CD4-positive, alpha-beta T cell treated with Interleukin-10 for 1 hour (primary cell): ENCODE data around the gene XG.
"Not testable (repeated sequence)": the region's sequence is repeated elsewhere in the genome, so short reads cannot be mapped to it uniquely, and the experiment has no call there.

Experiments
- DNase-seq: peaks from one replicate; pipeline ENCODE4 v3.0.0-alpha.2; 2020

Gene XG

GRCh38 chrX:2781698-2782097 lies 29.9 kb downstream of the XG start:
- no peak for DNase-seq

- DNase-seq = no peak
Measured at GRCh38 chrX:2782171-2782570, 30.3 kb downstream of the XG start.

GRCh38 chrX:2782778-2783177 lies 30.9 kb downstream of the XG start:
- no peak for DNase-seq

DNA sequence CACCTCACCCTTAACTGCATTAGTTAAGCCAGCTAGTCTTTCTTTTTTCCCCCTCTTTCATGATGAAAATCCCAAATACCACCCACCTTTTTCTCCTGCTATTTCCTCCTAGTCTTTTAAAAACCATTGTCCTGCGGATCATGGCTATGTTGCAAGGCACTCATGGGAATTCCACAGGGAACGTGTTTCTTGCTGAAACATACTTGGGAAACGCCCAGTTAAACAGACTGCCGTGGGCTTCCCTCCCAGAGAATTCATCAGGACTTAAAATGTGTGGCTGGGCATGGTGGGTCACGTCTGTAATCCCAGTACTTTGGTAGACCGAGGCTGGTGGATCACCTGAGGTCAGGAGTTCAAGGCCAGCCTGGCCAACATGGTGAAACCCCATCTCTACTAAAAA lies 32.2 kb downstream of the XG start:
- DNase-seq = no peak

- DNase-seq = no peak
Measured at GRCh38 chrX:2785538-2785937, 33.7 kb downstream of the XG start.

- no peak for DNase-seq
Measured at GRCh38 chrX:2788980-2789379, 37.1 kb downstream of the XG start.

DNA sequence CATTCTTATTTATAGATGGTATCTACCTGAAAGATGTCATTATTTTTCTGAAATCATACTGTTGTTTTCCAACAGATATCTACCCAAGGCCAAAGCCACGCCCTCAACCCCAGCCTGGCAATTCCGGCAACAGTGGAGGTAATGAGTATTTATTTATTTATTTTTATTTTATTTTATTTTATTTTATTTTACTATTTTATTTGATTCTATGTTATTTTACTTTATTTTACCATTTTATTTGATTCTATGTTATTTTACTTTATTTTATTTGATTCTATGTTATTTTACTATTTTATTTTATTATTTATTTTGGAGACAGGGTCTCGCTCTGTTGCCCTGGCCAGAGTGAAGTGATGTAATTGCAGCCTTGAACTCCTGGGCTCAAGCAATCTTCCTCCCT lies 37.7 kb downstream of the XG start:
- DNase-seq = no peak

- DNase-seq = no peak
Measured at GRCh38 chrX:2793752-2794151, 41.9 kb downstream of the XG start.

DNA sequence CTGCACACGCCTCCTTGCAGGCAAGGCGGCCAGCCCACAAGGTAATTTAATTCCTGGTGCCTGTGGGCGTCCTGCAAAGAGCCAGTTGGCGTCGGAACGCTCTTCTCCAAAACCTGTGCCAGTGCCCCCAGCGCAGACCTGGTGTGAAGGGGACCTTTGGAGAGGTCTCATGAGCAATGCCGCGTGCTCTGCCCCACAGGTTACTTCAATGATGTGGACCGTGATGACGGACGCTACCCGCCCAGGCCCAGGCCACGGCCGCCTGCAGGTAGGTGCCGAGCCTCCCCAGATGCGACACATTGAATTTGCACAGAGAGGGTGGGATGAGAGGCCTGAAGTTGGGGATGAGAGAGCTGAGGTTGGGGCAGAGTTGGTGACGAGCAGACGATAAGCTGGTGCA lies 42.5 kb downstream of the XG start:
- no peak for DNase-seq

DNA sequence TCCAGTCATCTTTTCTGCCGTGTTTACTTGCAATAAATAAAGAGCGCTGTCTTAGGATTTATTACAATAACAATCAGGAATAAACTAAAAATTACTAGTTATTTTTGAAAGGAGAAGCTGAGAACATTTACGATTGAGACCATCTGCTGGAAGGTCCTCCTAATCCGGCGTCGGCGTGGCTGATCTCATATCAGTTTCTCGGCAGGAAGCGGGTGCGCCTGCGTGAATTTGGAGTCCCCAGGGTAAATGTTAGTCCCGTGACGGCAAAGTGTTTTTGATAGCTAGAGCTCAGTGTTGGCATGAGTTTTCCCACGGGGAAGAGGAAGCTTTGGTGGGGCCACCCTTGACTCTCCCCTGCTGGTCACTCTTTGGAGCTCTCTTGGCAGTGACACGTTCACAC lies 45.0 kb downstream of the XG start:
- not testable (repeated sequence) for DNase-seq

- no peak for DNase-seq
Measured at GRCh38 chrX:2799369-2799768, 47.5 kb downstream of the XG start.

- not testable (repeated sequence) for DNase-seq
Measured at GRCh38 chrX:2799980-2800379, 48.1 kb downstream of the XG start.

DNA sequence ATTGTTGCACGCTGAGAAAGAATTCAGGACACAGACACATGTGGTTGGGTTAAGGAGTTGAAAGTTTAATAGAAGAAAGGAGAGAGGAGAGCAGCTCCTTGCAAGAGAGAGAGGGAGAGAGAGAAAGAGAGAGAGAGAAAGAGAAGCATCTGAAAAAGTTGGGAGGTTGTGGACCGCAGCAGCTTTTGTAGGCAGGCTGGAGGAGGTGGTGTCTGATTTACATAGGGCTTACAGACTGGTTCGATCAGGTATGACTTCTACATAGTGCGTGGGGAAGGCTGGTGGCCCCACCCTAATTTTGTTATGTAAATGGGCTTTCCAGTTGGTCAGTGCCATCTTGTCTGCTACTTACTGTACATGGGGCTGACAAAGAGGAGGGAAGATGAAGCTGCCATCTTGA lies 49.4 kb downstream of the XG start:
- no peak for DNase-seq

DNA sequence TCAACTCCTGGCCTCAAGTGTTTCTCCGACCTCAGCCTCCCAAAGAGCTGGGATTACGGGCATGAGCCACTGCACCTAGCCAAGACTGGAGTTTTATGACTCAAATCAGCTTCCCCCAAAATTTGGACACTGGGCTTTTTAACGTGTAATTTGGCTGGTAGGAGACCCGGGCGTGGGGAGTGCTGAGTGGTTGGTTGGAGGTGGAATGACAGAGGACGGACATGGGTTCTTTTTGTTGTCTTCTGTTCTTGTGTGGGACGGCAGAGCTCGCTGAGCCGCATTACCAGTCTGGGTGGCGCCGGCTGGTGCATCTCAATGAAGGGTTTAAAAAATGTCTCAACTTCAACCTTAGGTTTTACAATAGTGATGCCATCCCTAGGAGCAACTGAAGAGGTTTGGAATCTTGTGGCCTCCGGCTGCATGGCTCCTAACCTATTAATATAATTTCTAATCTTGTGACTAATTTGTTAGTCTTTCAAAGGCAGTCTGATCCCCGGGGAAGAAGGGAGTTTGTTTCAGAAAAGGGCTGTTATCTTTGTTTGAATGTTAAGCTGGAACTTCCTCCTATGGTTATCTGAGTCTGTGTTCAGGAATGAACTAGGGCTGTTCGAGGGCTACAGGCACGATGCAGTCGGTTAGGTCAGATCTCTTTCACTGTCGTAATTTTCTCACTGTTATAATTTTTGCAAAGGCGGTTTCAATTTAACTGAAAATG lies 50.7 kb downstream of the XG start:
- not testable (repeated sequence) for DNase-seq

DNA sequence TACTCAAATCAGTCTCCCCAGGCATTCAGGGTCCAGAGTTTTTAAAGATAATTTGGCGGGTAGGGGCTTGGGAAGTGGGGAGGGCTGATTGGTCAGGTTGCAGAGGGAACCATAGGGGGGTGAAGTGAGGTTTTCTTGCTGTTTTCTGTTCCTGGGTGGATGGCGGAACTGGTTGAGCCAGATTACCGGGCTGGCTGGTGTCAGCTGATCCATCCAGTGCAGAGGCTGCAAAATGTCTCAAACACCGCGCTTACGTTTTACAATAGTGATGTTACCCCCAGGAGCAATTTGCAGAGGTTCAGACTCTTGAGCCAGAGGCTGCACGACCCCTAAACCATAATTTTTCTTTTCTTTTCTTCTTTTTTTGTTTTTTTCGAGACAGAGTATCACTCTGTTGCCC lies 51.6 kb downstream of the XG start:
- not testable (repeated sequence) for DNase-seq

GRCh38 chrX:2804106-2804843 lies 52.4 kb downstream of the XG start:
- DNase-seq = not testable (repeated sequence)

GRCh38 chrX:2804858-2805257 lies 53.0 kb downstream of the XG start:
- not testable (repeated sequence) for DNase-seq

DNA sequence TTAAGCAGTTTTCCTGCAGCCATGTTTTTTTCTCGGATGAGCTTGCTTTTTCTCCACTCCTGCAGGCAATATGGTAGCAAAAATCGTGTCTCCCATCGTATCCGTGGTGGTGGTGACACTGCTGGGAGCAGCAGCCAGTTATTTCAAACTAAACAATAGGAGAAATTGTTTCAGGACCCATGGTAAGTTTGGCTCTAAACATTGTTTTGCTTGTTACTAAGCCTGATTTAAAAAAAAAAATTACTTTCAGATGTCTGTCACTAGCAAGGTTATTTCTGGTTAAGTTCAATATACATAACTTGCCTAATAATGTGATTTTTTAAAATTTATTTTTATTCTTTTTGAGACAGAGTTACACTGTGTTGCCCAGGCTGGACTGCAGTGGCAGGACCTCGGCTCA lies 59.4 kb downstream of the XG start:
- DNase-seq = no peak

DNA sequence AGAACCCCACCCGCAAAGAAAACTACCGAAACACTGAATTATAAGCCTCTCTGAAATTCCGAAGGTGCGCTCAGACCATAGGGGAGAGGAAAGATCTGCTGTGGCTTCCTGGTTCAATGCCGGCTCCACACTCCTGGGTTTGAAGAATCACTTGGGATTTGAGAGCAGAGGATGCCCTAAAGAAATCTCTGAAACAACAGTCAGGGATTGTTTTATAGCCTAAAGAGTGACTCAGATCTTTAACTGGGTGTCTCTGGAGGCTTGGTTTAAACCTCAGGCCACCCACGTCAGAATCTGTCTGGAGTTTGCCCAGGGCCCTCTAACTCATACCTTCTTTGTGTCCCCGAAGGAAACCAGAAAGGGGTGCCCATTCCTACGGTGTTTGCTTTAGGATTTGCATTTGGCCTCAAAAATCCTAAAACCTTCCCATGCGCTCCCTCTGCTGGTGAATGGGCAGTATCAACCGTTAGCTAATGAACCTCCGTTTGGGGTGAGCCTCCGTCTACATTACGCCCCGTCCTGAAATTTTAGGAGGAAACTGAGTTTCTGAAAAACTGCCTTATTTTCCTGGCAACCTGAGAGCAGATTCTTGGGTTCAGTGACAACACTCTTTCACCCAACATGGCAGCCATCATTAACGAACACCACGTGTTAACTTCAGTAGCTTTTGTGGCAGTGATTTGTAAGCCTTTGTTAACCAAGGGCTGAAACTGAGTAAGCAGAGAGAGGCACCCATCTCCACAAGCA lies 60.5 kb downstream of the XG start:
- peak; percentile 54 for DNase-seq

DNA sequence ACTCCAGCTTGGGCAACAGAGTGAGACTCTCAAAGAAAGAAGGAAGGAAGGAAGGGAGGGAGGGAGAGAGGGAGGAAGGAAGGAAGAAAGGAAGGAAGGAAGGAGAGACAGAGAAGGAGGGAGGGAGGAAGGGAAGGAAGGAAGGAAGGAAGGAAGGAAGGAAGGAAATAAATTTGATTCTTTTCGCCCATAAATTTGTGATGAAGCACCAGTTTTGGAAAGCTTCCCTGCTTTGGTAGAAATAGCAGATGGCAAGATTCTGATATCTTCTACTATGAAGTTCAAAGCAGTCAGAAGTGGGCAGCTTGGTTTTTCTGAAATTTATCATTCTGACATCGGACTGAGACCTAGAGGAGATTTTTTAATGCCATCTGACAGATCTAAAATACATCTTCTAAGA lies 65.2 kb downstream of the XG start:
- no peak for DNase-seq

DNA sequence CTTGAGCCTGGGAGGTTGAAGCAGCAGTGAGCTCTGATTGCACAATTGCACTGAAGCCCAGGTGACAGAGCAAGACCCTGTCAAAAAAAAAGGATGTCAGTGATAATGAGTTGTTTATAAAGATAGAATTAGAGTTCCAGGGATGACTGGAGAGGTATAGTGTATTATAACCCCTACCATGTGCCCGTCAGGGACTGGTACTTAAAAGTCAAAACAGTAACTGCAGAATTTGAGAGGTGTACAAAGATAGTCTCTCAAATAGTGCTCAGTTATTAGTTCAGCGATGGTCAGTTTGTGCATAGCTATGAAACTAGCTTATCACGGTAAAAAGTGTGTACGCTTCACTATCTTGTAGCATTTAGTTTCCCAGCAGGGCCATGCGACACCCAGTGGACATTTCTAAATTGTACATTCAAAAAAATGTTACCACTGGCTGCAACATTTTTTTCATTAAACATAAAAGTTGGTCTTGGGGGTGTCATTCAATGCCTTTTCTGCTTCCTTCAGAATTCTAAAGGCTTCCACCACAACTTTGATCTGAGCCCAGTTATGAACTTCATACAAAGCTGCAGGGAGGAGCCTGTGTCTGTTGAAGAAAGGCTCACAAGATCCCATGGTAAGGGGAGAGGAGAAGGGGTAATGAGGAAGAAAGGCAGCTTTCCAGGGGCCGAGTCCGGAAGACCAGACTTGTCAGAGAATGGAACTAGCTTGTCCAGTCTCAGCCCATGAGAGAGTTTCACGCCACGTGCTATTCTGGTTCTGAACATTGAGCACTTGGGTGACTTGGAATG lies 67.7 kb downstream of the XG start:
- no peak for DNase-seq

GRCh38 chrX:2820136-2820771 lies 68.4 kb downstream of the XG start:
- DNase-seq = no peak
